Measurements from ENCODE around the gene FNDC3B.

Gene FNDC3B

GRCh38 chr3:172097585-172097984, 58.2 kb downstream of the FNDC3B start:
- POLR2A ChIA-PET = interaction anchor here (1.2 kb wide), 1 partner anchor 43 kb away, joined by 4 read pairs; no protein-coding TSS in a partner anchor
- no peak overlapping the region for H3K27ac ChIP-seq (ENCODE audit: extremely low read depth, low read depth, low read length)
- no peaks in the 10 kb centered on the region for H3K36me3 ChIP-seq (ENCODE audit: control insufficient read depth in 2 of 2, insufficient read depth in 1 of 2, low read length in 2 of 2)
- no peaks in the 10 kb centered on the region; the same call in 1 of the 2 replicates for H3K4me1 ChIP-seq (ENCODE audit: control insufficient read depth, insufficient read depth, low read length)
- no peaks in the 10 kb centered on the region for H3K9me3 ChIP-seq (ENCODE audit: control insufficient read depth, insufficient read depth, low read depth, low read length)
- TF ChIP-seq GLI4 (tag by site-specific recombination; IDR thresholded peaks at IDR 0.05) (no peak), ZNF558 (tag by site-specific recombination; IDR thresholded peaks at IDR 0.05) (peak; percentile 94)
- CTCF ChIA-PET = no interaction called here
- H3K4me3 ChIP-seq (ENCODE audit: low read depth, low read length) = no peak overlapping the region

- no peak for TF ChIP-seq ZNF138 (tag by site-specific recombination; IDR thresholded peaks at IDR 0.05; ENCODE audit: borderline replicate concordance)
- Histone ChIP-seq H3K4me1 (ENCODE audit: control insufficient read depth, insufficient read depth, low read length) (peaks cover 8% of the 10 kb centered on the region), H3K4me3 (ENCODE audit: low read depth, low read length) (no peak overlapping the region), H3K9me3 (ENCODE audit: control insufficient read depth, insufficient read depth, low read depth, low read length) (no peaks in the 10 kb centered on the region), H3K27ac (ENCODE audit: extremely low read depth, low read depth, low read length) (no peak overlapping the region), H3K36me3 (ENCODE audit: control insufficient read depth in 2 of 2, insufficient read depth in 1 of 2, low read length in 2 of 2) (no peaks in the 10 kb centered on the region)
- ChIA-PET CTCF (no interaction called here), POLR2A (no interaction called here)
These were observed 59.5 kb downstream of the FNDC3B start for GRCh38 chr3:172098698-172099494.

GRCh38 chr3:172099495-172099808, 60.1 kb downstream of the FNDC3B start:
- Histone ChIP-seq H3K27ac (ENCODE audit: extremely low read depth, low read depth, low read length) (no peak overlapping the region), H3K4me3 (ENCODE audit: low read depth, low read length) (no peak overlapping the region), H3K4me1 (ENCODE audit: control insufficient read depth, insufficient read depth, low read length) (peaks cover 10% of the 10 kb centered on the region), H3K9me3 (ENCODE audit: control insufficient read depth, insufficient read depth, low read depth, low read length) (no peaks in the 10 kb centered on the region), H3K36me3 (ENCODE audit: control insufficient read depth in 2 of 2, insufficient read depth in 1 of 2, low read length in 2 of 2) (no peaks in the 10 kb centered on the region)
- ChIA-PET CTCF (interaction anchor here (0.6 kb wide), 1 partner anchor 1440 kb away, joined by 3 read pairs; no protein-coding TSS in a partner anchor), POLR2A (no interaction called here)
- no peak for TF ChIP-seq SP3 (tag by site-specific recombination; IDR thresholded peaks at IDR 0.05)

- TF ChIP-seq ZNF248 (tag by site-specific recombination; IDR thresholded peaks at IDR 0.05) (no peak), ZNF639 (tag by site-specific recombination; IDR thresholded peaks at IDR 0.05) (no peak), ZBTB20 (tag by site-specific recombination; IDR thresholded peaks at IDR 0.05) (no peak), ZNF211 (tag by site-specific recombination; IDR thresholded peaks at IDR 0.05; ENCODE audit: low read depth) (no peak), ZNF654 (tag by site-specific recombination; IDR thresholded peaks at IDR 0.05; ENCODE audit: low read depth) (no peak), ZNF140 (tag by site-specific recombination; IDR thresholded peaks at IDR 0.05) (no peak), ZNF16 (tag by site-specific recombination; IDR thresholded peaks at IDR 0.05; ENCODE audit: low read depth) (no peak), KLF7 (tag by site-specific recombination; IDR thresholded peaks at IDR 0.05; ENCODE audit: borderline replicate concordance) (no peak), ZNF214 (tag by site-specific recombination; IDR thresholded peaks at IDR 0.05; ENCODE audit: borderline replicate concordance) (no peak), ZNF837 (tag by site-specific recombination; IDR thresholded peaks at IDR 0.05) (no peak), ZNF623 (tag by site-specific recombination; IDR thresholded peaks at IDR 0.05) (no peak), ZNF24 (tag by site-specific recombination; IDR thresholded peaks at IDR 0.05) (no peak), ZSCAN23 (tag by site-specific recombination; IDR thresholded peaks at IDR 0.05) (no peak), ZNF146 (tag by site-specific recombination; IDR thresholded peaks at IDR 0.05) (no peak), CTCF (tag by site-specific recombination; IDR thresholded peaks at IDR 0.05) (no peak), ZNF311 (tag by site-specific recombination; IDR thresholded peaks at IDR 0.05; ENCODE audit: borderline replicate concordance) (no peak), GLI2 (tag by site-specific recombination; IDR thresholded peaks at IDR 0.05; ENCODE audit: borderline replicate concordance, low read depth) (no peak), GLI4 (tag by site-specific recombination; IDR thresholded peaks at IDR 0.05) (no peak), ZNF670 (tag by site-specific recombination; IDR thresholded peaks at IDR 0.05; ENCODE audit: low read depth) (no peak), ZNF324 (tag by site-specific recombination; IDR thresholded peaks at IDR 0.05) (no peak)
- no peaks in the 10 kb centered on the region for H3K9me3 ChIP-seq (ENCODE audit: control insufficient read depth, insufficient read depth, low read depth, low read length)
- POLR2A ChIA-PET = interaction anchor here (0.5 kb wide), 1 partner anchor 1034 kb away, joined by 3 read pairs; no protein-coding TSS in a partner anchor
- no peak overlapping the region for H3K4me3 ChIP-seq (ENCODE audit: low read depth, low read length)
- H3K27ac ChIP-seq (ENCODE audit: extremely low read depth, low read depth, low read length) = no peak overlapping the region
- CTCF ChIA-PET = no interaction called here
- peaks cover 10% of the 10 kb centered on the region for H3K4me1 ChIP-seq (ENCODE audit: control insufficient read depth, insufficient read depth, low read length)
- H3K36me3 ChIP-seq (ENCODE audit: control insufficient read depth in 2 of 2, insufficient read depth in 1 of 2, low read length in 2 of 2) = no peaks in the 10 kb centered on the region
These were observed 61.1 kb downstream of the FNDC3B start for GRCh38 chr3:172100482-172100881.
